GM23248 (cell line): Measurements from ENCODE around the gene CTAGE1.

Source experiments
- EZH2 ChIP-seq: fragments of 200-600 bp; sonication (generic); IDR thresholded peaks from 2 replicates; pipeline ENCODE4 v1.6.1; 2018; ENCODE audit warnings: antibody characterized with exemption, mild to moderate bottlenecking; ENCODE audit not compliant: insufficient read depth, poor library complexity, severe bottlenecking
- EZH2phosphoT487 ChIP-seq: fragments of 200-600 bp; sonication (generic); IDR thresholded peaks from 2 replicates; pipeline ENCODE4 v1.6.1; 2018; ENCODE audit warnings: antibody characterized with exemption, moderate library complexity, mild to moderate bottlenecking, low read depth; ENCODE audit not compliant: insufficient read depth

DNA sequence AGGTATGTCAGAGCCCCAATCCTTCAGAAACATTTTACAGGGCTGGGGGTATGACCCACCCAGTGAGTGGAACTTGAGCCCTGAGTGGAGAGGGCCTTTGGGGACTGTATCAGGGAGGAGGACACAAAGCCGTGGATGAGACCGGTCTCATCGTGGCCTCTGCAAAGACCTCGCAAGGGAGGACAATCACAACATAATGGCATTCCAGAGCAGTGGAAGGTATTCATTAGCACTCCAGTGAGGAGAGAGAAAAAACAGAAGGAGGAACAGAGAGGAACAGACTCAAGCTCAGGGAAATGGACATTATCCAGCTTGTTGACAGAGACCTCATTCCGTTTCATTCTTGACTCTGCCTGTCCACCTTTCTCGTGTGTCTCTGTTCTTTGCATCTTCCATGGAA lies 38.8 kb upstream of the CTAGE1 start:
- TF ChIP-seq EZH2phosphoT487 (no peak), EZH2 (no peak)
